ENCODE results near the gene COPS9.

COPS9 gene

GRCh38 chr2:240165661-240166060 is 29.6 kb upstream of the COPS9 start:
- ATAC-seq: no peak

DNA sequence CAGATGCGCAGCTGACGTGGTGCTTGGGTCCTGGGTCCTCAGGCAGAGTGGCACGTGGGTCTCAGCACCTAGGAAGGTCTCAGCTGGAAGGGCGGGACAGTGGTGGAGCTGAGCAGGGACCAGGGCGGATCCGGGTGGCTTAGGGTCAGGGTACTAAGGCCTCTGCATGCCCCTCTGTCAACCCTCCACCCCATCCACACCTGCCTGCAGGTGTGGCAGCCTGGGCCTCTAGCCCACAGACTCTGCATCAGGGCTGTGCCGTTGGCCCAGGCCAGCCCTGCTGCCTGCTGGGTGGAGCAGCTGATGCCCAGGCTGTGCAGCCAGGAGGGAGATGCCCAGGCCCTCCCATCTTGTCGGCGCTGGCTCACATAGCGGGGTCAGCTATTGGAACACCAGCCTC is 28.9 kb upstream of the COPS9 start:
- no peak for ATAC-seq

DNA sequence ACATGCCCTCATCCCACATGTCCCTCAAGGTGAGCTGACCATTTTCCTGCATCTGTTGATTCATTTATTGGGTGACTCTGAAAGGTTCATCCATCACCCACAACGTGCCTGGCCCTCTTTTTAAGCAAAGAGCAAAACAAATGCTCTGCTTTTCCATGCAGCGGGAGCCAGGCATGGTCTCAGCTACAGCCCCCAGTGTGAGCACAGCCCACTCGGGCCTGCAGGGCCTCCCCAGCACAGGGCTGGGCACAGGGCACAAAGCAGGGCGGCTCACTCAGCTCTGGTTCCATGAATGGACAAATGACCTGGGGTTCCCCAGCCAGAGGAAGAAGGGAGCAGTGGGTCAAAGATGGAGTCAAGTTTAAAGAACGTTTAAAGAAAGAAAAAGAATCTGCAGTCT is 28.5 kb upstream of the COPS9 start:
- ATAC-seq: no peak

- no peak for ATAC-seq
Measured at GRCh38 chr2:240163844-240164574, 27.9 kb upstream of the COPS9 start.

DNA sequence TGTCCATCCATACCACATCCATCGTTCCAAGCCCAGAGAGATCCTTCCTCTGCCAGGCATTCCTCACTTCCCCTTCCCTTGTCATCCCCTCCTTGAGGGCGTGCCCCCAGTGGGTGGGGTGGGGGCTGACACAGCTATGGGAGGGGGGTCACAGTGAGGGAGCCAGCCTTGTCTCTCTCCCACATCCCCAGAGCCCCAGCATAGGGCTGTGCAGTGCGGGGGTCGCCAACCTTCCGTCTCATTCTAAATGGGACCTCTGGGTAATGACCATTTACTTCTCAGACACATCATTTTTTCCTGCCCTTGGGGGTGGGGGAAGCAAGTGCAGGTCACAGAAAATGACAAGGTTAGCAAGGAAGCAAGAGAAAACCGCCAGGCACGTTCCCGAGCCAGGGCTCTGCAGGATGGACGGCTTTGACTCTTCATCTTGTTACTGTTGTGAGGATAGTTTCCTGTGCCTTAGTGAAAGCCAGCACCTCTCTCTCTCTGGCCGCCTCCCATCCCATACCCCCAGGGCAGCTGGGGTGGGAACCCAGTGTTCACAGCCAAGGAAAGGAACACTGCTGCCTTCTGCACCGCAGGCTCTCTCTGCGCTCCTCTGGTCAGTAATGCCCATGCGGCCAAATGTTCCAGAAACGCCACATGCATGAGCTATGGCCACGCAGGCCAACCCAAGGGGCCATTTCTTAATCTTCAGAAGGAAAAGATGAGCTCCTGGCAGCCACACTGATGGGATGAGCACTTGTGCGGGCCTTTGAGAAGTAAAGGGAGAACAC is 27.0 kb upstream of the COPS9 start:
- ATAC-seq: no peak

- ATAC-seq: no peak
Measured at GRCh38 chr2:240162531-240162930, 26.4 kb upstream of the COPS9 start.

DNA sequence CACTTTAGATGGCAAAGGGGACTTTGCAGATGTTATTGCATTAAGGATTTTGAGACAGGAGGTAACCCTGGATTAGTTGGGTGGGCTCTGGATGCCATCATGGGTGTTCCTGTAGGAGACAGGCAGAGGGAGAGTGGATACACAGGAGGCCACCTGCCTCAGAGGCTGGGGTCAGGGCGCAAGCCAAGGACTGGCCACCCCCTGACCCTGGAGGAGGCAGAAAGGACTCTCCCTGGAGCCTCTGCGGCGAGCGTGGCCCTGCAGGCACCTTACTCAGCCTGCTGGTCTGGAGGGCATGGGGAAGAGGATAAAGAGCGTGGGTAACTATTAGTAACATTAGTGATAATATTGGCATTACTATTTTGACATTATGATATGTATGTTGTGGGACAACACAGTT is 25.9 kb upstream of the COPS9 start:
- ATAC-seq: no peak

DNA sequence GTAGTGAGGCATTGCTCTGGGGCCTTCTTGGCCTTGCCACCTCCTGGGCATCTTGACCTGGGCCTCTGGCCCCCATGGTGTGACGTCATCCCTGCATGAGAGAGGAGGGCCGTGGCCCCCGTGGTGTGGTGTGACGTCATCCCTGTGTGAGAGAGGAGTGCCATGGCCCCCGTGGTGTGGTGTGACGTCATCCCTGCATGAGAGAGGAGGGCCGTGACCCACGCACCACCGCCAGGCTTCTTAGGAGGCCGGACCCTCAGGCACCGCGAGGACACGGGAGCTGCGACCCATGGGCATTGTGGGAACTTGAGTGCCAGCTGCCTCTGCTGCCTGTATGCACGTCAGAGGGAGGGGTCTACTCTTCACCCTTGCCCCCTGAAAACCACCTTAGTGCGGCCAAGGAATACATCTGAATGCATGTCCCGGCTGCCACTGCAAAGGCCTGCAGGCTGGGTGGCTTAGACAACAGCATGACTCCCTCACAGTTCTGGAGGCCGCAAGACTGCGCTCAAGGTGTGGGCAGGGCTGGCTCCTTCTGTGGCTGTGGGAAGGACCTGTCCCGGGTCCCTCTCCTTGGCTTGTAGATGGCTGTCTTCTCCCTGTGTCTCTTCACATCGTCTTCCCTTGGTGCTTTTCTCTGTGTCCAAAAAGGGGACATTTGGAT is 25.1 kb upstream of the COPS9 start:
- ATAC-seq: no peak

- ATAC-seq: no peak
Measured at GRCh38 chr2:240160291-240161086, 24.4 kb upstream of the COPS9 start.

- ATAC-seq: no peak
Measured at GRCh38 chr2:240159251-240159839, 23.2 kb upstream of the COPS9 start.

DNA sequence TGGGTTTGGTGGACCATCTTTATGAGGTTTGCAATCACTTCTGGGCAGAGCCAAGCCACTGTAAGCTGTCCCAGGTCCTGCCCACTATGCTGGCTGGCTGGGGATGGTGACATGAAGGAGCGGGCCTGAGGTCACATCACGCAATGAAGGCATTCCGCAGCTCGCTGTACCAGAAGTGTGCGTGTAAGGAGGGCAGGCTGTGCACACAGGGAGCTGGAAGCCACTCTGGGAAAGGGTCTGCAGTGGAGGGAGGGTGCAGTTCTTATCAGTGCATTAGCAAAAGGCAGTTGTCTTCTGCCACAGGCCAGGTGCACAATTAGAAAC is 21.0 kb upstream of the COPS9 start:
- no peak for ATAC-seq

DNA sequence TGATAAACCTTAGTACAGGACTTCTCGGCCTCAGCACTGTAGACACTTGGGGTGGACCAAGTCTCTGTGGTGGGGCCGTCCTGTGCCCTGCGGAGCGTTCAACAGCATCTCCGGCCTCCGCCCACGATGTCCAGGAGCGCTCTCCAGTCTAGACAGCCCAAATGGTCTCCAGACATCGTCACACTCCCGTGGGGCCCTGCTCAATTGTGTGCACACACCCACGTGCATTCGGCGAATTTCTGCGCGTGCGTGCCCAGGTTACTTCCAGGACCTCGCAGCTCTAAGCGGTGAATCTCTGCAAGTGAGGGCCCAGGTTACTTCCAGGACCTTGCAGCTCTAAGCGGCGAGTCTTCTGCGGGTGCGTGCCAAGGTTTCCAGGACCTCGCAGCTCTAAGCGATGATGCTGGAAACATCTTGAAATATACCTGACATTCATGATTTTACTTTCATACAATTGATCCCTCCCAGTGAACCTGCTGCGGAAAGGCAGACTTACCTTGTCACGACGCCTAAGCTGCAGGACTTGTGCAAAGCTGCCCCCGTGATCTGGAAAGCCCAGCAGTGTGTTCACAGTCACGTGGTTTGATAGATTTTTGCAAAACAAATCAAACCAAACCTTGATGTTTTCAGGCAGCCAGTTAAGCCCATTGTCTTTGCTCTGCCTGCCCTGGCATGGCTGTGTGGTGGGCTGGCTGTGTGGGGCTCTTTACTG is 20.5 kb upstream of the COPS9 start:
- no peak for ATAC-seq

- no peak for ATAC-seq
Measured at GRCh38 chr2:240155745-240156390, 19.8 kb upstream of the COPS9 start.

GRCh38 chr2:240155048-240155744 is 19.1 kb upstream of the COPS9 start:
- ATAC-seq: no peak

DNA sequence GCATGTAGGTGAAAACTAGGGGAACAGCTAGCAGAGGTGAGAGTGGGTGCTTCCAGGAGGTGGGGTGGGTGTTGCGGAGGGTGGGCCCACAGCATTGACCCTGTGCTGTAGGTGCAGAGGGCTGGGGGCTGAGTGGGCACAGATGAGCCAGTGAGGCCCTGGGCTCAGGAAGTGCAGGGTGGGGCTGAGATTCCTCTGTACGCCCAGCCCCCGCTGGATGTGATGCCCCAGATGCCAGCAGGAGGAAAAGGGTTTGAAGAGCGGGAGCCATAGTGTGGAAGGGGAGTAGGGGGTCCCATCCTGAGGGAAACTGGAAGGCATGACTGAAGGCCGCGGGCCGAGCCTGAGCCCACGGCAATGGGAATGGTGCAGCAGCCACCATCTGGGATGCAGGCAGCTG is 18.5 kb upstream of the COPS9 start:
- ATAC-seq: no peak

- no peak for ATAC-seq
Measured at GRCh38 chr2:240153418-240153817, 17.3 kb upstream of the COPS9 start.

DNA sequence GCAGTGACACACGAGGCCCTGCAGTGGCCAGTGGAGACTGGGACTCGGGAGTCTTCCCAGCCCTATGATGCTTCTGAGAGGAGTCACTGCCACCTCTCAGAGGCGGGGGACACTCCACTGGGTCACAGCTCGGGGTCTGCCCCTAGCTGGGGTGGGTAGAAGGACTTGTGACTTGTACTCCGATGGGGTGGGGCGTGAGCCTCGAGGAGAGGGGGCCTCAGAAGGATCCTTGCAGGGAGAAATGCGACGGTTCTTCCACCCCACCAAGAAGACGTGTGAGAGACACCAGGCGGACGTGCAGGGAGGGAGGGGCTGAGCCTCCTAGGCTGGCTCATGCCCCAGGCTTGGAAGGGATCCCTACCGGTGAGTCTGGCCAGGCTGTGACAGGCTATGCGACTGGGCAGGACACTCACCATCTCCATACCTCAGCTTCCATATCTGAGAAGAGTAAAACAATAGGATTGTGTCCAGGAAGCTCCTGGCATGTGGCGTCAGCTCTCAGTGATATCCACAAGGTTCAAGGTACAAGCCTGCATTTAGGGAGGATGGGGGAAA is 15.4 kb upstream of the COPS9 start:
- ATAC-seq: no peak

- ATAC-seq: no peak
Measured at GRCh38 chr2:240149943-240150784, 14.1 kb upstream of the COPS9 start.

DNA sequence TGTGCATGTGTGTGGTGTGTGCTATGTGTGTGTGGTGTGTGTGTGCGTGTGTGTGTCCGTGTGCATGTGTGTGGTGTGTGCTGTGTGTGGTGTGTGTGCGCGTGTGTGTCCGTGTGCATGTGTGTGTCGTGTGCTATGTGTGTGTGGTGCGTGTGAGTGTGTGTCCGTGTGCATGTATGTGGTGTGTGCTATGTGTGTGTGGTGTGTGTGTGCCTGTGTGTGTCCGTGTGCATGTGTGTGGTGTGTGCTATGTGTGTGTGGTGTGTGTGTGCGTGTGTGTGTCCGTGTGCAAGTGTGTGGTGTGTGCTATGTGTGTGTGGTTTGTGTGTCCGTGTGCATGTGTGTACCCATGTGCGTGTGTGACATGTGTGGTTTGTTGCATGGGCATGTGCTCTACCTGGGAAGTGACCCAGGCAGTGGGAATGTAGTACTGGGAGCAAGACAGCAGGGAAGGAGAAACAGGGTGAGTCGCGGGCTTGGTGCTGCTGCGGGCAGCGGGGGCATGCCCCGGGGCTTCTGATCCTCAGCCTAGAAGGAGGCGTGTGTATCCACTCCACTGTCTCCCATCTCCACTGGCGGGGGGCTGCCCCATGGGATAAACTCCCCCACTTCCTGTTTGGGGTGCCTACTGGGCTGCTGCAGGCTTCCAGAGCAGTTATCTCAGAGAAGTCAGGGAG is 11.9 kb upstream of the COPS9 start:
- ATAC-seq: no peak
